ENCODE results near the gene FZD8. TPM values are rescaled to one million over a fixed set of nuclear protein-coding genes. Genes with fewer than 3 reads are reported as not detected.

FZD8 gene
- total RNA-seq, 4 donors from 2014 or later = 0.53 to 2.3 (median 1.4) TPM

GRCh38 chr10:35639021-35639727, 2.9 kb downstream of the FZD8 start:
- peak overlapping the region in 3 of 4 donors; percentile 42 to 85 (median 69) for H3K4me3 ChIP-seq
- TF ChIP-seq, protein P1, sequence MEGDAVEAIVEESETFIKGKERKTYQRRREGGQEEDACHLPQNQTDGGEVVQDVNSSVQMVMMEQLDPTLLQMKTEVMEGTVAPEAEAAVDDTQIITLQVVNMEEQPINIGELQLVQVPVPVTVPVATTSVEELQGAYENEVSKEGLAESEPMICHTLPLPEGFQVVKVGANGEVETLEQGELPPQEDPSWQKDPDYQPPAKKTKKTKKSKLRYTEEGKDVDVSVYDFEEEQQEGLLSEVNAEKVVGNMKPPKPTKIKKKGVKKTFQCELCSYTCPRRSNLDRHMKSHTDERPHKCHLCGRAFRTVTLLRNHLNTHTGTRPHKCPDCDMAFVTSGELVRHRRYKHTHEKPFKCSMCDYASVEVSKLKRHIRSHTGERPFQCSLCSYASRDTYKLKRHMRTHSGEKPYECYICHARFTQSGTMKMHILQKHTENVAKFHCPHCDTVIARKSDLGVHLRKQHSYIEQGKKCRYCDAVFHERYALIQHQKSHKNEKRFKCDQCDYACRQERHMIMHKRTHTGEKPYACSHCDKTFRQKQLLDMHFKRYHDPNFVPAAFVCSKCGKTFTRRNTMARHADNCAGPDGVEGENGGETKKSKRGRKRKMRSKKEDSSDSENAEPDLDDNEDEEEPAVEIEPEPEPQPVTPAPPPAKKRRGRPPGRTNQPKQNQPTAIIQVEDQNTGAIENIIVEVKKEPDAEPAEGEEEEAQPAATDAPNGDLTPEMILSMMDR (IDR thresholded peaks at IDR 0.05) = no peak
- no peak for TF ChIP-seq POLR2A (IDR thresholded peaks at IDR 0.05)
- H3K4me1 ChIP-seq = peaks cover 13 to 50% (median 26%) of the 10 kb centered on the region in 3 donors
- 45 to 52% methylated on average over 3 to 12 of the region's 57 CpGs for WGBS, 2 donors
- no peak for DNase-seq
- H3K27me3 ChIP-seq = peaks cover 0 to 60% (median 0%) of the 10 kb centered on the region in 4 donors
- no peak overlapping the region for H3K27ac ChIP-seq
- intact Hi-C loops (cut with DNase I) = loop anchor here (10.0 kb wide), 2 partner anchors 1136 to 1246 kb away; no protein-coding TSS in a partner anchor
- no peaks in the 10 kb centered on the region for H3K36me3 ChIP-seq
- H3K9me3 ChIP-seq = no peaks in the 10 kb centered on the region

- H3K4me1 ChIP-seq = peaks cover 10 to 39% (median 18%) of the 10 kb centered on the region in 3 donors
- no peak overlapping the region for H3K4me3 ChIP-seq
- intact Hi-C loops (cut with DNase I) = loop anchor here (10.0 kb wide), 2 partner anchors 1137 to 1247 kb away; no protein-coding TSS in a partner anchor
- DNase-seq = no peak
- peaks cover 0 to 50% (median 0%) of the 10 kb centered on the region in 4 donors for H3K27me3 ChIP-seq
- no peaks in the 10 kb centered on the region for H3K9me3 ChIP-seq
- TF ChIP-seq, protein P1 (IDR thresholded peaks at IDR 0.05) = no peak
- no peak for TF ChIP-seq POLR2A (IDR thresholded peaks at IDR 0.05)
- H3K36me3 ChIP-seq = no peaks in the 10 kb centered on the region
- 76 to 89% methylated on average over 4 of the region's 4 CpGs for WGBS, 2 donors
- H3K27ac ChIP-seq = no peak overlapping the region
Measured at GRCh38 chr10:35638101-35638500, 4.0 kb downstream of the FZD8 start.

DNA sequence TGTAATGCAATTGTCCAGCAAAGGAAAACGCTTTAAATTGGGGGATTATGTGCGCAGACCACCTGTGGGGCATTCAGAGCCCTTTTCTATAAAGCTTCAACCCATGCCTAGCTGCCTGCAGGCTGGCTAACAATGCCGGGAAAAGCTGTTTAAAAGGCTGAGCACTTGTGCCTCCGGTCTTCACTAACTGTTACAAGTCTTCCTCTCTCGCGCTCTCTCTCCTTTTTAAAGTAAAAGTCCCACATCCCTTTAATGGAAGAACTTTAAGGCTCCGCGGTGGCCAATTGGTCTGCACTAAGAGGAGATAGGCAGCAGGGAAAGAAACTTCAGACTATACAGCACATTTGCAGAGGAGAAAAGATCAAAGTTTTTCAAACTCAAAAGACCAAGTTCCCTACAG, 4.6 kb downstream of the FZD8 start:
- Histone ChIP-seq H3K4me3 (no peak overlapping the region), H3K4me1 (peaks cover 5 to 32% (median 12%) of the 10 kb centered on the region in 3 donors)
- intact Hi-C loops (cut with DNase I) = loop anchor here (10.0 kb wide), 2 partner anchors 1137 to 1247 kb away; no protein-coding TSS in a partner anchor

GRCh38 chr10:35636956-35637355, 5.1 kb downstream of the FZD8 start:
- Histone ChIP-seq H3K27me3 (peaks cover 0 to 46% (median 0%) of the 10 kb centered on the region in 4 donors), H3K27ac (no peak overlapping the region), H3K36me3 (no peaks in the 10 kb centered on the region), H3K4me1 (peaks cover 5 to 29% (median 11%) of the 10 kb centered on the region in 3 donors), H3K4me3 (no peak overlapping the region), H3K9me3 (no peaks in the 10 kb centered on the region)
- TF ChIP-seq, protein P1 (IDR thresholded peaks at IDR 0.05) = no peak
- TF ChIP-seq POLR2A (IDR thresholded peaks at IDR 0.05) = no peak
- DNase-seq = no peak
- 57 to 66% methylated on average over 7 of the region's 7 CpGs for WGBS, 2 donors
- intact Hi-C loops (cut with DNase I) = loop anchor here (10.0 kb wide), 2 partner anchors 1138 to 1248 kb away; no protein-coding TSS in a partner anchor

More for the DNA sequence above, 4.6 kb downstream of the FZD8 start:
- TF ChIP-seq, protein P1 (IDR thresholded peaks at IDR 0.05) = no peak
- no peak for TF ChIP-seq POLR2A (IDR thresholded peaks at IDR 0.05)
- Histone ChIP-seq H3K9me3 (no peaks in the 10 kb centered on the region), H3K36me3 (no peaks in the 10 kb centered on the region), H3K27me3 (peaks cover 0 to 49% (median 0%) of the 10 kb centered on the region in 4 donors), H3K27ac (no peak overlapping the region)
- WGBS, 2 donors = 63 to 71% methylated on average over 8 of the region's 8 CpGs
- DNase-seq = no peak

GRCh38 chr10:35635576-35635975, 6.5 kb downstream of the FZD8 start:
- WGBS, 2 donors = 10 to 14% methylated on average over 6 of the region's 6 CpGs
- intact Hi-C loops (cut with DNase I) = loop anchor here (10.0 kb wide), 2 partner anchors 1139 to 1249 kb away; no protein-coding TSS in a partner anchor

More at GRCh38 chr10:35635576-35635975, 6.5 kb downstream of the FZD8 start:
- TF ChIP-seq, protein P1 (IDR thresholded peaks at IDR 0.05) = peak; percentile 67 to 89 (median 84)
- TF ChIP-seq POLR2A (IDR thresholded peaks at IDR 0.05) = no peak
- no peaks in the 10 kb centered on the region for H3K36me3 ChIP-seq
- H3K27ac ChIP-seq = no peak overlapping the region
- H3K4me1 ChIP-seq = peaks cover 5 to 18% (median 5%) of the 10 kb centered on the region in 3 donors
- H3K27me3 ChIP-seq = peaks cover 0 to 42% (median 0%) of the 10 kb centered on the region in 4 donors
- no peak for DNase-seq
- H3K9me3 ChIP-seq = no peaks in the 10 kb centered on the region
- no peak overlapping the region for H3K4me3 ChIP-seq
